Measurements from ENCODE around the gene PRMT2.
"Not testable (repeated sequence)": the region's sequence is repeated elsewhere in the genome, so short reads cannot be mapped to it uniquely, and the experiment has no call there.

The PRMT2 gene

GRCh38 chr21:46618738-46619379, 16.6 kb upstream of the PRMT2 start:
- FAIRE-seq = no peak

- FAIRE-seq = no peak
Measured at GRCh38 chr21:46619846-46620245, 15.6 kb upstream of the PRMT2 start.

- FAIRE-seq = no peak
Measured at GRCh38 chr21:46620846-46621245, 14.6 kb upstream of the PRMT2 start.

- FAIRE-seq = no peak
Measured at GRCh38 chr21:46621457-46622182, 13.9 kb upstream of the PRMT2 start.

- FAIRE-seq = no peak
Measured at GRCh38 chr21:46622226-46622625, 13.2 kb upstream of the PRMT2 start.

- no peak for FAIRE-seq
Measured at GRCh38 chr21:46624050-46624449, 11.4 kb upstream of the PRMT2 start.

- FAIRE-seq = no peak
Measured at GRCh38 chr21:46625759-46626158, 9.7 kb upstream of the PRMT2 start.

GRCh38 chr21:46626536-46626935, 8.9 kb upstream of the PRMT2 start:
- no peak for FAIRE-seq

GRCh38 chr21:46626975-46627501, 8.4 kb upstream of the PRMT2 start:
- FAIRE-seq = no peak

- no peak for FAIRE-seq
Measured at GRCh38 chr21:46627726-46628125, 7.7 kb upstream of the PRMT2 start.

- no peak for FAIRE-seq
Measured at GRCh38 chr21:46628868-46629267, 6.6 kb upstream of the PRMT2 start.

- FAIRE-seq = not testable (repeated sequence)
Measured at GRCh38 chr21:46630915-46631314, 4.6 kb upstream of the PRMT2 start.

- no peak for FAIRE-seq
Measured at GRCh38 chr21:46633566-46633965, 1.9 kb upstream of the PRMT2 start.

GRCh38 chr21:46634427-46634826, 1.0 kb upstream of the PRMT2 start:
- no peak for FAIRE-seq

GRCh38 chr21:46634966-46635323, 529 bp upstream of the PRMT2 start:
- no peak for FAIRE-seq

- no peak for FAIRE-seq
Measured at GRCh38 chr21:46636181-46636512, 673 bp downstream of the PRMT2 start.

GRCh38 chr21:46636550-46637285, 1.2 kb downstream of the PRMT2 start:
- no peak for FAIRE-seq

- no peak for FAIRE-seq
Measured at GRCh38 chr21:46637952-46638746, 2.7 kb downstream of the PRMT2 start.

- FAIRE-seq = peak; percentile 37
Measured at GRCh38 chr21:46639489-46640386, 4.3 kb downstream of the PRMT2 start.

- no peak for FAIRE-seq
Measured at GRCh38 chr21:46641656-46642055, 6.2 kb downstream of the PRMT2 start.

GRCh38 chr21:46643379-46644177, 8.1 kb downstream of the PRMT2 start:
- no peak for FAIRE-seq

Measured in endometrium (tissue), 2 donors.